SH-SY5Y (cell line): ENCODE data around the gene TAS2R46.
"Not testable (repeated sequence)": the region's sequence is repeated elsewhere in the genome, so short reads cannot be mapped to it uniquely, and the experiment has no call there.

Source experiments
- GATA2 ChIP-seq: IDR thresholded peaks from 2 replicates; pipeline ENCODE4 v1.6.1; 2011; ENCODE audit warnings: mild to moderate bottlenecking, low read depth, low read length
- GATA3 ChIP-seq: IDR thresholded peaks from 2 replicates; pipeline ENCODE4 v1.6.1; 2011; ENCODE audit warnings: low read depth, mild to moderate bottlenecking, low read length, moderate library complexity

The TAS2R46 gene

GRCh38 chr12:11062194-11062593 lies at the start of gene TAS2R46:
TSS of gene TAS2R46 (minus strand) at chr12:11062294. CDS start at chr12:11062294, 0 bp downstream.
- TF ChIP-seq GATA2, GATA3: not testable (repeated sequence)

- TF ChIP-seq GATA2 (no peak), GATA3 (no peak)
Measured at GRCh38 chr12:11108862-11109261, 46.8 kb upstream of the TAS2R46 start.

DNA sequence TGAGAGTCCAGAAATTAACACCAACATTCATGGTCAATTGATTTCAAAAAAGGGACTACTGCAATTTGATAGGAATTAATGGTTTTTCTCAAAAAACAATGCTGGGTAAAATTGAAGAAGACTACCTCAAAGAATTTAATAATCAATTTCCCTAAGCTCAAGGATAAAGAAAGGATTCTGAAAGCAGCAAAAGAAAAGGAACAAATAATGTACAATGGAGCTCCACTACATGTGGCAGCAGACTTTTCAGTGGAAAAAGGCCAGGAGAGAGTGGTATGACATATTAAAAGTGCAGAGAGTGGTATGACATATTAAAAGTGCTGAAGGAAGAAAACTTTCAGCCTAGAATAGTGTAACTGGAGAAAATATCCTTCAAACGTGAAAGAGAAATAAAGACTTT lies 45.6 kb upstream of the TAS2R46 start:
- TF ChIP-seq GATA2 (no peak), GATA3 (no peak)

DNA sequence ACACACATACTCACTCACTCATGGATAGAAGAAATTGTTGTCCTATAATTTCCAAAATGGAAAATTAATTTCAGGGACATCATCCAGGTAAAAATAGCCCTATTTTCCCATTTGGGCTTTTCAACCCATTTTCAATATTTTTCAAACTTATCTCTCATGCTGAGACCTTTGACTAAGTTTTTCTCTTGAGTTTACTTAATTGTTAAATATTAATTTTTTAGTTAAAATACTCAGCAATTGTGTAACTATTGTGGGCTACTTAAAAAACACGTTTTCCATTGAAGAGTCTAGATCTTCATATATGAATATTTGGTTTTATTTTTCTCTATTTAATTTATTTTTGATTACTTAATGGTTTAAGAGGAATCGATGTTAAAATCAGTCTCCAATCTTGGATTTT lies 44.2 kb upstream of the TAS2R46 start:
- no peak for TF ChIP-seq GATA2
- no peak for TF ChIP-seq GATA3

- TF ChIP-seq GATA2 (no peak), GATA3 (no peak)
Measured at GRCh38 chr12:11105546-11105945, 43.5 kb upstream of the TAS2R46 start.

- TF ChIP-seq GATA3 (no peak), GATA2 (no peak)
Measured at GRCh38 chr12:11092128-11092527, 30.0 kb upstream of the TAS2R46 start, which contains the start of gene TAS2R43. TSS of gene TAS2R43 (minus strand) at chr12:11092313. CDS start at chr12:11092229, 84 bp downstream.

GRCh38 chr12:11089246-11089645 lies 27.2 kb upstream of the TAS2R46 start:
- TF ChIP-seq GATA2 (no peak), GATA3 (no peak)

GRCh38 chr12:11085419-11085818 lies 23.3 kb upstream of the TAS2R46 start:
- TF ChIP-seq GATA2 (no peak), GATA3 (no peak)

GRCh38 chr12:11081987-11082386 lies 19.9 kb upstream of the TAS2R46 start:
- no peak for TF ChIP-seq GATA2
- no peak for TF ChIP-seq GATA3

- TF ChIP-seq GATA3 (no peak), GATA2 (no peak)
Measured at GRCh38 chr12:11078246-11078645, 16.2 kb upstream of the TAS2R46 start.

DNA sequence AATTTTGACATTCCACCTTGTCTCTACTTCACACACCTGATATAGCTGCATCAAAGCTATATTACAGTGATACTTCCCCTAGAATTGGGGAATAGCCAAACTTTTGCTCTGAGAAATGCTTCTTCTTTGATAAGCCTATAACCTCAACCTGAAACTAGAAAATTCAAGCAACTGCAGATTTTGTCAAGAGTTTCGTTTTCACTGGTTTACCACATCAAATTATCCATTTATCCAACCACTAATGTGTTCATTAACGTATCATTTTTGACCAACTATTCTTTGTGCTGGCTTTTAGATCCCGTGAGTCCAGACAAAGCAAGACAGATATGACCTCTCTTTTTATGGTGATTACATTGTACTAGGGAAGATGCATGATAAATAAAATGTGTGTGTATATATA lies 13.5 kb upstream of the TAS2R46 start:
- no peak for TF ChIP-seq GATA3
- TF ChIP-seq GATA2, result no peak

DNA sequence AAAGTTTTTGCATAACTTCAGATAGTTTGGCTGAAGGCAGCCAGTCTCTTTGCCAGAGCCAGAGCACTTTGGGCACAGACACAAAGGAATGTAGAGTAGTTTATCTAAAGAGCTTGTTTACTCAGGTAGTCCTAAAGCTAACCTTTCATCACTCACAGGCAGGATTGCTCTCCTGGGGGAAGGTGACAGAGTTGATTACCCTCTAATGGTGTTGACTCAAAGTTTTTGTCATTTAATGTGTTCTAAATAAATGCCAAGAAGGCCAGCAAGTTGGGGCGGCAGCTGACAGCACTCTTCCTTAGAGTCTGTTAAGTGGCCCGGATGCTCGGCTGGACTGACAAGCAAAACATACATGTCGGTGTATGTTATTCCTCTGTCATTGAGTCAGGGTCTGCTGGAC lies 9.3 kb upstream of the TAS2R46 start:
- TF ChIP-seq GATA2, result no peak
- no peak for TF ChIP-seq GATA3

DNA sequence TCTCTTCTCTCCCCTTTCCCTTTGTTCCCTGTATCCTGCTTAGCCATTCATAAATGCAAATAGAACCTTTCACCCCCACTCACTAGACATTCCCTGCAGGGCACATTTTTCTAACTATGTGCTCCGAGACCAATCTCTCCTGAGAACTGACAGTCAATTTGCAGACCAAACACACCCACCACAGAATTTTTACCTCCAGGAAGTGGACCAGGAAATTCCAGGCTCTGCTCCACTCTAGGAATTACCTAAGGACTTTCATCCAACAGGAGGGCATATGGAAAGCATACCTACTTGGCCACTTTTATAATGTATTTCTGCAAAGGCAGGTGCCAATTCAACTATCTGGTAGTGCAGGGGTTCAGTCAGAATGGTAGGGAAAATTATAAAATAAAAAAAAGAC lies 8.9 kb upstream of the TAS2R46 start:
- TF ChIP-seq GATA3, result no peak
- no peak for TF ChIP-seq GATA2

- TF ChIP-seq GATA3 (no peak), GATA2 (no peak)
Measured at GRCh38 chr12:11069854-11070365, 7.8 kb upstream of the TAS2R46 start.

DNA sequence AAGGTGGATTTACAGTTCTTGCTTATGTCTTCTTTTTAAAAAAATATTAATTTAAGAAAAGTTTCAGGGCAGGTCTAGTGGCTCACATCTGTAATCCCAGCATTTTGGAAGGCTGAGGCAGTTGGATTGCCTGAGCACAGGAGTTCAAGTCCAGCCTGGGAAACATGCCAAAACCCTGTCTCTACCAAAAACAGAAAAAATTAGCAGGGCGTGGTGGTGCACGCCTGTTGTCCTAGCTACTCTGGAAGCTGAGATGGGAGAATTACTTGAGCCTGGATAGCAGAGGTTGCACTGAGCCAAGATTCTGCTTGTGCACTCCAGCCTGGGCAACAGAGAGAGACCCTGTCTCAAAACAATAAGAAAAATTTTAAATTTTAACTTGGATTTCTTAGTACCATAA lies 5.4 kb upstream of the TAS2R46 start:
- TF ChIP-seq GATA3, result no peak
- TF ChIP-seq GATA2, result no peak

DNA sequence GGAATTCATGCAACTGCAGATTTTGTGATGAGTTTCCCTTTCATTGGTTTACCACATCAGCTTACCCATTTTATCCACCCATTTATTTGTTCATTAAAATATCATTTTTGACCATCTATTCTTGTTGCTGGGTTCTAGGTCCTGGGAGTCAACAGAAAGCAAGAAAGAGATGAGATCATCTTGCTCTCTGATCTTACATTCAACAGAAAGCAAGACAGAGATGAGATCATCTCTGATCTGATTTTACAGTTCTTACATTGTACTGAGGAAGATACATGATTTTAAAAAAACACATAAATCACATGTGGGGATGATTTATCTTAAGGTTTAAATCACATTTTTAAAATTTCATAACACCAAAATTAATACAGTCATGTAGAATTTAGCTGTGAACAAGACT lies 2.3 kb downstream of the TAS2R46 start:
- TF ChIP-seq GATA3 (no peak), GATA2 (no peak)

GRCh38 chr12:11059041-11059440 lies 3.1 kb downstream of the TAS2R46 start:
- TF ChIP-seq GATA3, result no peak
- TF ChIP-seq GATA2, result no peak
